Nephron (organoid): Measurements from ENCODE around the gene PITX1.

Experiments
- H3K27ac Mint-ChIP-seq, 3 experiments: 2 replicates each; pipeline ENCODE4 v1.8.0; 2020; ENCODE audit warnings: mixed read lengths in 3 of 3, mild to moderate bottlenecking in 2 of 3, moderate library complexity in 1 of 3
- H3K27me3 Mint-ChIP-seq: 2 replicates; pipeline ENCODE4 v1.8.0; 2021; ENCODE audit warnings: low read depth, mild to moderate bottlenecking, moderate library complexity, mixed read lengths
- H3K36me3 Mint-ChIP-seq: 2 replicates; pipeline ENCODE4 v1.8.0; 2020; ENCODE audit warnings: low read depth, mixed read lengths
- H3K4me1 Mint-ChIP-seq: 2 replicates; pipeline ENCODE4 v1.8.0; 2020; ENCODE audit warnings: mixed read lengths
- H3K4me3 Mint-ChIP-seq, 3 experiments: 2 replicates each; pipeline ENCODE4 v1.8.0; 2020; ENCODE audit warnings: mild to moderate bottlenecking in 3 of 3, mixed read lengths in 3 of 3, moderate library complexity in 2 of 3
- H3K9me3 Mint-ChIP-seq: 2 replicates; pipeline ENCODE4 v1.8.0; 2020; ENCODE audit warnings: mixed read lengths
- TF ChIP-seq, protein P1 (sequence below), 3 experiments: fragments of 200-600 bp; sonication (generic); IDR thresholded peaks; one replicate each; pipeline ENCODE4 v1.5.0; 2021; ENCODE audit warnings: antibody characterized with exemption in 3 of 3; ENCODE audit not compliant: unreplicated experiment in 3 of 3

PITX1 gene

DNA sequence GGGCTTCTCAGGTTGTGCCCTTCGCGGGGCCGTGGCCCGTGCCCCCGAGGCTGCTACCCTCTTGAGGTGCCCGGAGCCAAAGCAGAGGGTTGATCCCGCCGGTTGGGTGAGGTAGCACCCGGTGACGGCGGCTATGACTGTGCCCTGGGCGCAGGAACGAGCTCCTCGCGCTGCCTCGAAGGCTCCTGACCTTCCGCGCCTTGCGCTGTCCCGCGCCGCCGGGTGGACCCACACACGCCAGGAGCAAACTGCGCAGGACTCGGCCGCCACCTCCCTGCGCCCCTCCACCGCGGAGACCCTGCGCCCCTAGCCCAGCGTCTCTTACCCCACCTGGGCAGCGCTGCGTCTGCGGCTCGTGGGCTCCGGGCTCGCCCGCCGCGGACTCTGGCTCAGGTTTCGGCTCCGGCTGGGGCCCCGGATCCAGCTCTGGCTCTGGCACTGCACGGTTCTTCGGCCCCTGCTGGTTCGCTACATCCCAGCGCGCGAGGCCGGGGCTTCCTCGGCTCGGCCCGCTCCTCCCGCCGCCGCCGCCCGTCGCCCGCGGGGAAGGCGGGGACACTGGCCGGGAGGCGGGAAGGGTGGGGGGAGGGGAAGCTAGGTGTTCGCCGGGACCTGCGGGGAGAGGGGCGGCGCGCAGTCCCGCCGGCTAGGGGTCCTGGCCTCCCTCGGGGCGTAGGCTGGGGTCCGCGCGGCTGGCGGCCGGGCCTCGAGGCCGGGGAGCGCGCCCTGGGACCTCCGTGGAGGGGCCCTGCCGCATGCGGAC is 5.4 kb upstream of the PITX1 start:
- Mint-ChIP-seq H3K4me3 (no peak overlapping the region), H3K4me1 (peaks cover 7% of the 10 kb centered on the region), H3K9me3 (no peaks in the 10 kb centered on the region), H3K36me3 (no peaks in the 10 kb centered on the region), H3K27me3 (peaks cover 96% of the 10 kb centered on the region), H3K27ac (no peak overlapping the region)
- TF ChIP-seq, protein P1, sequence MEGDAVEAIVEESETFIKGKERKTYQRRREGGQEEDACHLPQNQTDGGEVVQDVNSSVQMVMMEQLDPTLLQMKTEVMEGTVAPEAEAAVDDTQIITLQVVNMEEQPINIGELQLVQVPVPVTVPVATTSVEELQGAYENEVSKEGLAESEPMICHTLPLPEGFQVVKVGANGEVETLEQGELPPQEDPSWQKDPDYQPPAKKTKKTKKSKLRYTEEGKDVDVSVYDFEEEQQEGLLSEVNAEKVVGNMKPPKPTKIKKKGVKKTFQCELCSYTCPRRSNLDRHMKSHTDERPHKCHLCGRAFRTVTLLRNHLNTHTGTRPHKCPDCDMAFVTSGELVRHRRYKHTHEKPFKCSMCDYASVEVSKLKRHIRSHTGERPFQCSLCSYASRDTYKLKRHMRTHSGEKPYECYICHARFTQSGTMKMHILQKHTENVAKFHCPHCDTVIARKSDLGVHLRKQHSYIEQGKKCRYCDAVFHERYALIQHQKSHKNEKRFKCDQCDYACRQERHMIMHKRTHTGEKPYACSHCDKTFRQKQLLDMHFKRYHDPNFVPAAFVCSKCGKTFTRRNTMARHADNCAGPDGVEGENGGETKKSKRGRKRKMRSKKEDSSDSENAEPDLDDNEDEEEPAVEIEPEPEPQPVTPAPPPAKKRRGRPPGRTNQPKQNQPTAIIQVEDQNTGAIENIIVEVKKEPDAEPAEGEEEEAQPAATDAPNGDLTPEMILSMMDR (IDR thresholded peaks at IDR 0.05; ENCODE audit: unreplicated experiment in 3 of 3): no peak

- Mint-ChIP-seq H3K4me1 (peaks cover 9% of the 10 kb centered on the region), H3K36me3 (no peaks in the 10 kb centered on the region), H3K9me3 (no peaks in the 10 kb centered on the region), H3K27me3 (peaks cover 94% of the 10 kb centered on the region), H3K4me3 (no peak overlapping the region), H3K27ac (no peak overlapping the region)
- TF ChIP-seq, protein P1 (IDR thresholded peaks at IDR 0.05; ENCODE audit: unreplicated experiment in 3 of 3): no peak
Measured at GRCh38 chr5:135038813-135039270, 4.8 kb upstream of the PITX1 start.

GRCh38 chr5:135038205-135038812 is 4.3 kb upstream of the PITX1 start:
- Mint-ChIP-seq H3K9me3 (no peaks in the 10 kb centered on the region), H3K4me1 (peaks cover 9% of the 10 kb centered on the region), H3K27me3 (peaks cover 91% of the 10 kb centered on the region), H3K27ac (no peak overlapping the region), H3K4me3 (peak overlapping the region in 1 of 3 experiments; percentile 14), H3K36me3 (no peaks in the 10 kb centered on the region)
- TF ChIP-seq, protein P1 (IDR thresholded peaks at IDR 0.05; ENCODE audit: unreplicated experiment in 3 of 3): no peak

- Mint-ChIP-seq H3K4me1 (peaks cover 9% of the 10 kb centered on the region), H3K9me3 (no peaks in the 10 kb centered on the region), H3K4me3 (no peak overlapping the region), H3K27me3 (peaks cover 91% of the 10 kb centered on the region), H3K27ac (no peak overlapping the region), H3K36me3 (no peaks in the 10 kb centered on the region)
- TF ChIP-seq, protein P1 (IDR thresholded peaks at IDR 0.05; ENCODE audit: unreplicated experiment in 3 of 3): no peak
Measured at GRCh38 chr5:135037519-135038204, 3.6 kb upstream of the PITX1 start.

GRCh38 chr5:135036405-135036804 is 2.4 kb upstream of the PITX1 start:
- Mint-ChIP-seq H3K27me3 (peaks cover 91% of the 10 kb centered on the region), H3K36me3 (no peaks in the 10 kb centered on the region), H3K4me3 (peak overlapping the region in 2 of 3 experiments; percentile 43 to 45), H3K9me3 (peaks cover 3% of the 10 kb centered on the region), H3K4me1 (peaks cover 20% of the 10 kb centered on the region), H3K27ac (no peak overlapping the region)
- TF ChIP-seq, protein P1 (IDR thresholded peaks at IDR 0.05; ENCODE audit: unreplicated experiment in 3 of 3): no peak
